Neutrophil (primary cell): ENCODE results near the gene GNB2.

ENCODE experiments used
- H3K27ac ChIP-seq: fragments of 200-600 bp; sonication (generic); 2 replicates; pipeline ENCODE4 v1.5.1; 2016; ENCODE audit warnings: mild to moderate bottlenecking, moderate library complexity
- H3K27me3 ChIP-seq: fragments of 200-600 bp; sonication (generic); 2 replicates; pipeline ENCODE4 v1.6.0; 2016; ENCODE audit warnings: mild to moderate bottlenecking
- H3K36me3 ChIP-seq: fragments of 200-600 bp; sonication (generic); 2 replicates; pipeline ENCODE4 v1.5.1; 2017
- H3K4me1 ChIP-seq, 2 experiments: fragments of 200-600 bp in 1 of 2; sonication (generic) in 1 of 2; 1 replicate in 1 of 2; 2 replicates in 1 of 2; pipeline versions ENCODE4 v1.5.1 to v1.6.1; 2013 to 2016; ENCODE audit warnings: low read depth in 1 of 2, low read length in 1 of 2, mild to moderate bottlenecking in 1 of 2, moderate library complexity in 1 of 2; ENCODE audit not compliant: control insufficient read depth in 1 of 2, insufficient read depth in 1 of 2
- H3K4me3 ChIP-seq, 2 experiments: fragments of 200-600 bp in 1 of 2; sonication (generic) in 1 of 2; 1 replicate in 1 of 2; 2 replicates in 1 of 2; pipeline ENCODE4 v1.5.1; 2013 to 2016; ENCODE audit warnings: low read depth in 1 of 2, low read length in 1 of 2, mild to moderate bottlenecking in 1 of 2, moderate library complexity in 1 of 2
- H3K9me3 ChIP-seq: fragments of 200-600 bp; sonication (generic); 2 replicates; pipeline ENCODE4 v1.5.1; 2016
- TF ChIP-seq, protein P1 (sequence below): fragments of 200-600 bp; sonication (generic); IDR thresholded peaks from 2 replicates; pipeline ENCODE4 v1.5.1; 2016; ENCODE audit warnings: antibody characterized with exemption

The GNB2 gene

DNA sequence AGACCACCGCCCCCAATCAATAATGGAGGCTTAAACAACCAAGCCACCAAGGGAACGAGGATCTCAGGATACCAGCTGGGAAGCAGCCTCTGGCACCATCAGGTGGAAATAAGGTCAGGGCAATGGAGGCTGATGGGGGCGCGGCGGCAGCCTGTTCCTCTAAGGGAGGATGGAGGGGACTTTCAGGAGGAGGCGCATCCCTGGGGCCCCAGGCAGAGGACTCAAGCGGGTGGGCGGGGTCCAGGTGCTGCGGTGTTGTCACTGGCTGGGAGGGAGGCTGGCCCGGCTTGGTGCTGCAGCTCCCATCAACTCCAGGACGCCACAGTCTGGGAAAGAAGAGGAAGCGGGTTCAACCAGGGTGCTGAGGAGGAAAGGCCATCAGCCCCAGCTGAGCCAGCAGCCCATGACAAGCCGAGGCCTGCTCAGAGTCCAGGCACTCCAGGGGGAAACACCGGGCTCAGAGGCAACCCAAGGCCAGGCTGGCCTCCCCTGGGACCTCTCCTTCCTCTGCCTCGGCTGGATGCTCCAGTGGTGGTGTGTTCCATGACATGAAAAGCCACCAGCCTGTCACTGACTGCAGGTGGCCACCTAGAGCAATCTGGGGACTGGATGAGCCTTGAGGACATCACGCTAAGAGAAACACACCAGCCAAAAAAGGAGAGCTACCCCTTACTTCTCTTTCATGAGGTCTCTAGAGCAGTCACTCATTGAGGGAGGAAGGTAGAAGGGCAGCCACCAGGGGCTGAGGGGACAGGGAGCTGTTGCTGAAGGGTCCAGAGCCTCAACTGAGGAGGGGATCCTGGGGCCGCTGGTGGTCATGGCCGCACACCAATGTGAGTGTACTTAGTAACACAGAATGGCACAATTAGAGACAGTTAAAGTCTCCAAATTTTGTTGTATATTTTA, 15.9 kb downstream of the GNB2 start:
- Histone ChIP-seq H3K27me3 (peaks cover under 1% of the 10 kb centered on the region), H3K4me3 (no peak overlapping the region), H3K27ac (no peak overlapping the region), H3K36me3 (peaks cover 48% of the 10 kb centered on the region), H3K9me3 (no peaks in the 10 kb centered on the region), H3K4me1 (peaks cover 25% of the 10 kb centered on the region in 2 experiments)
- TF ChIP-seq, protein P1, sequence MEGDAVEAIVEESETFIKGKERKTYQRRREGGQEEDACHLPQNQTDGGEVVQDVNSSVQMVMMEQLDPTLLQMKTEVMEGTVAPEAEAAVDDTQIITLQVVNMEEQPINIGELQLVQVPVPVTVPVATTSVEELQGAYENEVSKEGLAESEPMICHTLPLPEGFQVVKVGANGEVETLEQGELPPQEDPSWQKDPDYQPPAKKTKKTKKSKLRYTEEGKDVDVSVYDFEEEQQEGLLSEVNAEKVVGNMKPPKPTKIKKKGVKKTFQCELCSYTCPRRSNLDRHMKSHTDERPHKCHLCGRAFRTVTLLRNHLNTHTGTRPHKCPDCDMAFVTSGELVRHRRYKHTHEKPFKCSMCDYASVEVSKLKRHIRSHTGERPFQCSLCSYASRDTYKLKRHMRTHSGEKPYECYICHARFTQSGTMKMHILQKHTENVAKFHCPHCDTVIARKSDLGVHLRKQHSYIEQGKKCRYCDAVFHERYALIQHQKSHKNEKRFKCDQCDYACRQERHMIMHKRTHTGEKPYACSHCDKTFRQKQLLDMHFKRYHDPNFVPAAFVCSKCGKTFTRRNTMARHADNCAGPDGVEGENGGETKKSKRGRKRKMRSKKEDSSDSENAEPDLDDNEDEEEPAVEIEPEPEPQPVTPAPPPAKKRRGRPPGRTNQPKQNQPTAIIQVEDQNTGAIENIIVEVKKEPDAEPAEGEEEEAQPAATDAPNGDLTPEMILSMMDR: no peak

DNA sequence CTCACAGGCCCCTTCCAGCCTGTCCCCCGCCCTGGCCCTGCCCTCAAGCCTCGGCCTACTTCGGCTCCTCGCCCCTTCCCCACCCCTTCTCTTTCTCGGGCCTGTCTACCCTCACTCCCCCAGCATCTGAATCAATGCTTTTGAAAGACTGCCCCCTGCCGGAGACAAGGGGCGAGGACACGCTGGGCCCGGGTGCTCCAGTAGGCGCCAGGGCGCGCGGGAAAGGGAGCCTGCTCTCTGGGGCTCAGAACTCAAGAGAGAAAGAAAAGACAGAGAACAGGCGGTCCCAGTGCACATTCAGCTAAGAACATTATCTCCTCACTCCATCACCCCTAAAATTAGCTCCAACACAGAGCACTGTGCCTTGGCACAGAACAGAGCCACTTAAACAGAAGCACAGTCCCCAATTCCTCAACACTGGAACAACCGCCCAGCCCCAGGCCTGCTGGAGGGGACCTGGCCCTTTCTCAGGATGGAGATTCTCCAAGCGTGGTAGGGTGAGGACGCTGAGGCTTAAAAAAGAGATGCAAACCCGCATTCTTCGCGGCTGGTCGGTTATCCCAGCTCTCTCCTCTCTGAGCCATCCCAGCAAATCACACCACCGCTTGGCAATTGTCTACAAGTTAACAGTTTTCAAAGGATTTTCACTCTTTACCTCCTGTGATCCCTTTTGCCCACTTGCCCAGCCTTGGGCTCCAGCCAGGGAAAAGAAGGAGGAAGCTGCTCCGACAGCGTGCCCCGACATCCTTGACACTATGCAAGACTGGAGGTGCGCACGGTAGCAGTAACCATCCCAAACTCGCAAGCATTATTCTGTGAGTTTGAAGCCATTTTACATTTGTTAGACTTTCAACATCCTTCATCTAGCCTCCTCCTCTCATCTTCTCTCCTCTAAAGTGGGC, 18.4 kb downstream of the GNB2 start:
- H3K27ac ChIP-seq: peak overlapping the region; percentile 35
- peaks cover 25% of the 10 kb centered on the region for H3K27me3 ChIP-seq
- peaks cover 25 to 28% of the 10 kb centered on the region in 2 experiments for H3K4me1 ChIP-seq
- peaks cover 23% of the 10 kb centered on the region for H3K36me3 ChIP-seq
- H3K9me3 ChIP-seq: no peaks in the 10 kb centered on the region
- H3K4me3 ChIP-seq: peak overlapping the region; percentile 6 to 76
- TF ChIP-seq, protein P1: peak; percentile 96

DNA sequence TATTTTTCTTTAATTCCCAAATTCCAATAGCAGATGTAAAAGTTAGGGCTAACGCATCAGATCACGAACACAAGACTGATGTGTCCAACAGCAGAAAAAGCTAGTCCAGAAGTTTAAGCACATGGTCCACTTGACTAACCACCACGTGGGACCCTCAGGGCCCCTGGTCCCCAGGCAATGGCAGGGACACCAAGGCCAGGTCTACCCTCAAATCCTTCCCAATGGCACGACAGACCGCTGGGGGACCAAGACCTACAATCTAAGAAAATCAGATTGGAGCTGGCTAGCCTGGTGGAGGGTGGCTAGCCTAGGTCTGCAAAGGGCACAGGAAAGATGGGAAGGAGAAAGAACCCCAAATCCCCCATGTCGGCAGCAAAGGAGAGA, 19.0 kb downstream of the GNB2 start:
- peak overlapping the region; percentile 71 to 76 for H3K4me3 ChIP-seq
- H3K9me3 ChIP-seq: no peaks in the 10 kb centered on the region
- peaks cover 17% of the 10 kb centered on the region for H3K36me3 ChIP-seq
- TF ChIP-seq, protein P1: no peak
- H3K4me1 ChIP-seq: peaks cover 25 to 28% of the 10 kb centered on the region in 2 experiments
- H3K27ac ChIP-seq: peak overlapping the region; percentile 35
- H3K27me3 ChIP-seq: peaks cover 31% of the 10 kb centered on the region

DNA sequence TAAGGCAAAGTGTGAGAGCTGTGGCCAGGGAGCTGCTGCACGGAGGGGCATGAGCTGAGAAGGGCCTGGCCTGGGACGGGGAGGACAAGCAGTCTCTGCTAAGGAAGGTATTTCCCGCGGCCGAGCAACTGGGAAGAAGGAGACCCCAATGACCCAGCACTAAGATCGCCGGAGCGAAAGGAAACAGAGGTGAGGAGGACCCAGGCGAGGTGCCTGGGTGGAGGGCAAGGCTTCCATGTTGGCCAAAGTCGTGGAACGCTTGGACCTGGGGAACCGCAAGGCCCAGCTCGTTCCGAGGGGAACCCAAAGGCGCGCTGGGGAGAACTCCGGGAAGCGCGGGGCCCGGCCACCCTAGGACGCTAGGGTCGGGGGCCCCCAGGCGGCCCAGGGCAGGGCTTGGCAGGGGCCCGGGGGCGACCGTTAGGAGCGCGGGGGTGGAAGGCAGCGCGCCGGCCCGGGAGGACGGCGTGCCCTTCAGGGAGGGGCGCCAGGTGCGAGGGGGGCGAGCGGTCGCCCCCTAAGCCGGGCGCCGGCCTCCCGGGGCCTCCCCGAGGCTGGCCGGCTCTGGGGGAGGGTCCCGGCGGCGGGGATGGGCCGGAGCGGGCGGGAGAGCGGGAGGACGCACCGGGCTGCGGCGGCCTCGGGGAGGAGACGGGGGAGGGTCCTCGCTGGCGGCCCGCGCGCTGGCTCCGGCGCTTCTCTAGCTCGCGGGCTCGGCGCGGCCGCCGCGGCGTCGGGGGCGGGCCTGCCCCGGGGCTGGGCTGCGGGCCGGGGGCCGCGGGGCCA, 20.0 kb downstream of the GNB2 start:
- peaks cover 35% of the 10 kb centered on the region for H3K27me3 ChIP-seq
- H3K4me3 ChIP-seq: peak overlapping the region; percentile 71 to 76
- H3K36me3 ChIP-seq: peaks cover 8% of the 10 kb centered on the region
- TF ChIP-seq, protein P1: no peak
- peak overlapping the region; percentile 65 for H3K27ac ChIP-seq
- H3K4me1 ChIP-seq: peaks cover 25 to 28% of the 10 kb centered on the region in 2 experiments
- H3K9me3 ChIP-seq: no peaks in the 10 kb centered on the region
